ENCODE results near the gene DDN. TPM values are rescaled to one million over a fixed set of nuclear protein-coding genes. Genes with fewer than 3 reads are reported as not detected.
A peak's percentile ranks its signal among the peaks of the same experiment; 100 is the strongest.

The DDN gene
- total RNA-seq, 4 donors from 2014 or later, result 0.11 TPM; not detected in 3

DNA sequence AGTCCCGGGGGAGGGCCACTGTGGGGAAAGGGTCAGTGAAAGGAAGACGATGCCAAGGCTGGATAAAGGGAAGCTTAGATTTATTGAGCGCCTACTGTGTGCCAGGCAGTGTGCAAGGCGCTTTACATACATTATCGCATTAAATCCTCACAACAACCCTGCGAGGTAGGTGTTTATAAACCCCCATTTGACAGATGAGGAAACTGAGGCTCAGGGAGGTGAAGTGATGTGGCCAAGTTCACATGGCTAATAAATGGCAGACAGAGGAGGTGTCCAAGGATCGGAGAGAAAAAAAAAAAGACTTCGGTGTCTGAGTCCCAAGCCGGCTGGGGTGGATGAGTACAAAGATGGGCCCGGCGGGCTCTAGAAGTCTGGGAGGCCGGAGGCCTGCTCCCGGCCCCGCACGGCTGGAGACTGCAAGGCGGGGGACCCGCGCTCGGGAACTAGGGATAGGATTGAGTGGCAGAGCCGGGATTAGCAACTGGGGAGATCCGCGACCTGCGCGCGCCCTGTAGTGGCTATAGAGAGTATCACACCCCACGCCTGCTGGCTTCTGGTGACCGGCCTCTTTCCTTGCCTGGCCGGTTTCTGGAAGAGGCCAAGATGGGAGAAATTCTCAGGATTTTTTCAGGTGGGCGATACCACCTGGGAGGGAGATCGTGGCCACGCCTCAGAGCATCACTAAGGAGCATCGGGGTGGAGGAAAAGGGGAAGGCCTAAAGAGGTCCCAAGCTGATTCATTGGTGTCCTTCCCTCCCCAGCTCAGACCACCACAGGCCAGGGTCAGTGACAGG is 3.9 kb downstream of the DDN start:
- Histone ChIP-seq H3K4me1 (peaks cover 35 to 56% (median 49%) of the 10 kb centered on the region in 4 donors), H3K9me3 (no peaks in the 10 kb centered on the region), H3K36me3 (peaks cover 0 to 2% (median 0%) of the 10 kb centered on the region in 4 donors), H3K4me3 (peak overlapping the region; percentile 30 to 43 (median 32)), H3K27ac (replicated peaks in 1 of 4) (no peak overlapping the region), H3K27me3 (peaks cover 6 to 97% (median 44%) of the 10 kb centered on the region in 4 donors)
- WGBS, result 7% methylated on average over 30 of the region's 32 CpGs
- TF ChIP-seq POLR2AphosphoS5 (IDR thresholded peaks at IDR 0.05) (peak in 1 of 2 donors; percentile 29), EP300 (IDR thresholded peaks at IDR 0.05) (no peak), POLR2A (IDR thresholded peaks at IDR 0.05; ENCODE audit: low read depth) (no peak)
- TF ChIP-seq, protein P1, sequence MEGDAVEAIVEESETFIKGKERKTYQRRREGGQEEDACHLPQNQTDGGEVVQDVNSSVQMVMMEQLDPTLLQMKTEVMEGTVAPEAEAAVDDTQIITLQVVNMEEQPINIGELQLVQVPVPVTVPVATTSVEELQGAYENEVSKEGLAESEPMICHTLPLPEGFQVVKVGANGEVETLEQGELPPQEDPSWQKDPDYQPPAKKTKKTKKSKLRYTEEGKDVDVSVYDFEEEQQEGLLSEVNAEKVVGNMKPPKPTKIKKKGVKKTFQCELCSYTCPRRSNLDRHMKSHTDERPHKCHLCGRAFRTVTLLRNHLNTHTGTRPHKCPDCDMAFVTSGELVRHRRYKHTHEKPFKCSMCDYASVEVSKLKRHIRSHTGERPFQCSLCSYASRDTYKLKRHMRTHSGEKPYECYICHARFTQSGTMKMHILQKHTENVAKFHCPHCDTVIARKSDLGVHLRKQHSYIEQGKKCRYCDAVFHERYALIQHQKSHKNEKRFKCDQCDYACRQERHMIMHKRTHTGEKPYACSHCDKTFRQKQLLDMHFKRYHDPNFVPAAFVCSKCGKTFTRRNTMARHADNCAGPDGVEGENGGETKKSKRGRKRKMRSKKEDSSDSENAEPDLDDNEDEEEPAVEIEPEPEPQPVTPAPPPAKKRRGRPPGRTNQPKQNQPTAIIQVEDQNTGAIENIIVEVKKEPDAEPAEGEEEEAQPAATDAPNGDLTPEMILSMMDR (IDR thresholded peaks at IDR 0.05), result peak; percentile 84 to 96 (median 86)
- intact Hi-C loops (cut with DNase I), result no loop called here
- peak; percentile 96 for DNase-seq (ENCODE audit: extremely low spot score)

DNA sequence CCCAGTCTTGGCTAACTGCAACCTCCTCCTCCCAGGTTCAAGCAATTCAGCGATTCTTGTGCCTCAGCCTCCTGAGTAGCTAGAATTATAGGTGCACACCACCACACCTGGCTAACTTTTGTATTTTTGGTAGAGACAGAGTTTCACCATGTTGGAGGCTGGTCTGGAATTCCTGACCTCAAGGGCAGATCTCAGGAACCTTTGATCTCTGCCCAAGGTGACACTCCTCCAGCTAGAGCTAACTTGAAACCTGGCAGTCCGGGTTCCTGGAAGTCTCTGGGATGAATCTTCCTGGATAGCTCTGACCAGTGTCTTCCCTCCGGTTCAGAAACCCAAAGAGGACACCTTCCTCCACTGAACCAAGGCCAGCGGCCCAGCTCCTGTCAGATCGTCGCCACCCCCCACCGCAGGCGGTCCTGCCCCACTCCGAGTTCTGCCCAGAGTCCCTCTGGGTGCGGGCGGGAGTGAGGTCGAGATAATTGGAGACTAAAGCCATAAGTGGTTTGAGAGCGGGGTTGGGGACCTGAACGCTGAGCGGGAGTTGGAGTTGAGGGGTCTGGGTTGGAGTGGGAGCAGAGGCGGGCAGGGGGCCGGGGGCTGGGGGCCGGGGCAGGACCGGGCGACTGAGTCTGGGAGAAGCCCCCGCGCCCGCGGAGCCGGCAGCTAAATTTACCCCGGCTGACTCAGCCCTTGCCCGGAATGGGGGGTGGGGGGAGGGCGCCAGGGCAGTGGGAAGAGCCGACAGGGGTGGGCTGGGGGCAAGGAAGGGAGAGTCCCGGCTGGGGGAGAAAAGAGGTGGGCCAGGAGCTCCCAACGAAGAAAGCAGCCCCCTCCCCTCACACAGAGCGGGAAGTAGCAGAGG is 4.7 kb downstream of the DDN start:
- Histone ChIP-seq H3K36me3 (no peaks in the 10 kb centered on the region), H3K4me3 (no peak overlapping the region), H3K27ac (replicated peaks in 1 of 4) (no peak overlapping the region), H3K9me3 (no peaks in the 10 kb centered on the region), H3K27me3 (peaks cover 6 to 97% (median 35%) of the 10 kb centered on the region in 4 donors), H3K4me1 (peaks cover 27 to 47% (median 41%) of the 10 kb centered on the region in 4 donors)
- 30% methylated on average over 15 of the region's 32 CpGs for WGBS
- no peak for TF ChIP-seq POLR2A (IDR thresholded peaks at IDR 0.05; ENCODE audit: low read depth)
- TF ChIP-seq, protein P1 (IDR thresholded peaks at IDR 0.05), result no peak
- TF ChIP-seq EP300 (IDR thresholded peaks at IDR 0.05), result no peak
- no peak for TF ChIP-seq POLR2AphosphoS5 (IDR thresholded peaks at IDR 0.05)
- intact Hi-C loops (cut with DNase I), result no loop called here
- DNase-seq (ENCODE audit: extremely low spot score), result no peak

DNA sequence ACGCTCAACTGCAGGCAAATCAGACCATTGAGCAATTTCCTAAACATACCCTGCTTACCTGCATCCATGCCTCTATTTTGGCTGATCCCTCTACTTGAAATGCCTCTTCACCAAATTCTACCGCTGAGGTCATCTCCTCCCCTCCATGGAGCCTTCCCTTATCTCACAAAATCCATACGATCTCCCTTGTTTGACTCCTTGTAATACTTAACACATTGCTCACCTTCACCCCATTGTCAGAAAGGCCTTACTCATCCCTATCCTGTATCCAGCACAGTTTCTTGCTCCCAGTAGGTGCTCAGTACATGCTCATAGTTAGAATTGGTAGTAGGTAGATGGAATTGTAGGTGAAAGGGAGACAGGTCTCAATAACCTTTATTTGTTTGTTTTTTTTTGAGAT is 5.4 kb downstream of the DDN start:
- no peak for DNase-seq (ENCODE audit: extremely low spot score)
- intact Hi-C loops (cut with DNase I), result no loop called here
- H3K4me3 ChIP-seq, result no peak overlapping the region
- no peak overlapping the region for H3K27ac ChIP-seq (replicated peaks in 1 of 4)
- peaks cover 20 to 41% (median 34%) of the 10 kb centered on the region in 4 donors for H3K4me1 ChIP-seq
- peaks cover 6 to 97% (median 34%) of the 10 kb centered on the region in 4 donors for H3K27me3 ChIP-seq
- H3K9me3 ChIP-seq, result no peaks in the 10 kb centered on the region
- WGBS, result 91% methylated on average over 3 of the region's 3 CpGs
- TF ChIP-seq, protein P1 (IDR thresholded peaks at IDR 0.05), result no peak
- TF ChIP-seq EP300 (IDR thresholded peaks at IDR 0.05), result no peak
- TF ChIP-seq POLR2A (IDR thresholded peaks at IDR 0.05; ENCODE audit: low read depth), result no peak
- TF ChIP-seq POLR2AphosphoS5 (IDR thresholded peaks at IDR 0.05), result no peak
- no peaks in the 10 kb centered on the region for H3K36me3 ChIP-seq

DNA sequence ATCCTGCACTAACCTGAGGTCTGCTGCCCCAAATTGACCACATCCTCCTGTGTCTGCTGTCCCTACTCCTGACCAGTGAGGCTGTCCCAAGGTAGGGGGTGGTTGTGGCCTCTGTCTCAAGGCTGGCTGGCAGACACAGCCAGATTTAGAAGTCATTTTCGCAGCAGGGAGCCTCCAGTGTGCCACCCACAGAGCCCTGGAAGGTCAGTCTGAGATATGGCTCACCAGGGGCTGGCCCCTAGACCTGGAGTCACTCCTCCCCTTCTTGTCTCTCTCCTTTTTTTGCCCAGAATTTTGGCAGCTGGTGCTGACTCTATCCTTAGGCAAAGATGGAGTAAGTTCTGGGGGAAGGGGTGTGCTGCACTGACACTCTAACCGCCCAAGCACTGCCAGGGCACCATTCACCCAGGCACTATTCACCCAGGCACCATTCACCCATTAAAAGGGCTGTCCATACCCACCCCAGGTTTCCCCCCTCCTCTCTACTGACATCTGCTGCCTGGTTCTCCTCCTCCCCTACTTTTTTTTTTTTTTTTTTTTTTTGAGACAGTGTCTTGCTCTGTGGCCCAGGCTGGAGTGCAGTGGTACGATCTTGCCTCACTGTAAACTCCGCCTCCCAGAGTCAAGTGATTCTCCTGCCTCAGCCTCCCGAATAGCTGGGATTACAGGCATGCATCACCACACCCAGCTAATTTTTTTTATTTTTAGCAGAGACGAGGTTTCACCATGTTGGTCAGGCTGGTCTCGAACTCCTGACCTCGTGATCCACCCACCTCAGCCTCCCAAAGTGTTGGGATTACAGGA is 7.7 kb downstream of the DDN start:
- WGBS, result 69% methylated on average over 8 of the region's 8 CpGs
- Histone ChIP-seq H3K4me3 (no peak overlapping the region), H3K27me3 (peaks cover 0 to 98% (median 25%) of the 10 kb centered on the region in 4 donors), H3K27ac (replicated peaks in 1 of 4) (no peak overlapping the region), H3K4me1 (peaks cover 0 to 23% (median 13%) of the 10 kb centered on the region in 4 donors), H3K9me3 (no peaks in the 10 kb centered on the region), H3K36me3 (no peaks in the 10 kb centered on the region)
- DNase-seq (ENCODE audit: extremely low spot score), result no peak
- TF ChIP-seq, protein P1 (IDR thresholded peaks at IDR 0.05), result no peak
- no peak for TF ChIP-seq POLR2AphosphoS5 (IDR thresholded peaks at IDR 0.05)
- intact Hi-C loops (cut with DNase I), result no loop called here
